CD8-positive, alpha-beta memory T cell (primary cell): ENCODE results near the gene NFIA. TPM values are rescaled to one million over a fixed set of nuclear protein-coding genes. Genes with fewer than 3 reads are reported as not detected.
"Not testable (repeated sequence)": the region's sequence is repeated elsewhere in the genome, so short reads cannot be mapped to it uniquely, and the experiment has no call there.

ENCODE experiments used
- CTCF ChIA-PET: fragments of 350-600 bp; sonication (Branson Sonifier 250); formaldehyde crosslinking; loops from one replicate; lab custom pipeline; 2021; ENCODE audit warnings: antibody characterized with exemption; lab: Charles Lee
- POLR2A ChIA-PET: fragments of 350-600 bp; sonication (Branson Sonifier 250); formaldehyde crosslinking; loops from one replicate; lab custom pipeline; 2021; ENCODE audit warnings: antibody characterized with exemption; lab: Charles Lee
- DNase-seq, 5 donors: peaks; one replicate each; pipeline versions ENCODE4 v3.0.0 to v3.0.0-alpha.2; 2020 to 2022; ENCODE audit warnings: mixed read lengths in 1 of 5
- H3K27ac ChIP-seq: one replicate; pipeline ENCODE4 v1.7.0; 2013; ENCODE audit warnings: low read depth, mild to moderate bottlenecking, low read length, moderate library complexity
- H3K27me3 ChIP-seq: 2 replicates; pipeline ENCODE4 v1.7.0; 2013; ENCODE audit warnings: low read length, mild to moderate bottlenecking; ENCODE audit not compliant: insufficient read depth, poor library complexity, severe bottlenecking
- H3K36me3 ChIP-seq: 2 replicates; pipeline ENCODE4 v1.7.0; 2013; ENCODE audit warnings: mild to moderate bottlenecking, low read length, moderate library complexity; ENCODE audit not compliant: insufficient read depth
- H3K4me1 ChIP-seq: 2 replicates; pipeline ENCODE4 v1.7.0; 2013; ENCODE audit warnings: mild to moderate bottlenecking, low read length, moderate library complexity; ENCODE audit not compliant: insufficient read depth
- H3K4me3 ChIP-seq: 2 replicates; pipeline ENCODE4 v1.7.0; 2013; ENCODE audit warnings: mild to moderate bottlenecking, low read length
- H3K9me3 ChIP-seq: 2 replicates; pipeline ENCODE4 v1.7.0; 2013; ENCODE audit warnings: mild to moderate bottlenecking, low read length
- H3K27ac Mint-ChIP-seq, 8 donors: one replicate each; pipeline ENCODE4 v1.8.0; 2020 to 2021; ENCODE audit warnings: mixed read lengths in 8 of 8, mild to moderate bottlenecking in 6 of 8, inconsistent platforms in 3 of 8, moderate library complexity in 3 of 8
- H3K27me3 Mint-ChIP-seq, 2 donors: one replicate each; pipeline ENCODE4 v1.8.0; 2020 to 2021; ENCODE audit warnings: mixed read lengths in 2 of 2, mild to moderate bottlenecking in 1 of 2, moderate library complexity in 1 of 2
- H3K36me3 Mint-ChIP-seq, 3 donors: one replicate each; pipeline ENCODE4 v1.8.0; 2020 to 2021; ENCODE audit warnings: mixed read lengths in 3 of 3, inconsistent platforms in 1 of 3, mild to moderate bottlenecking in 1 of 3
- H3K4me1 Mint-ChIP-seq, 3 donors: one replicate each; pipeline ENCODE4 v1.8.0; 2020 to 2021; ENCODE audit warnings: mixed read lengths in 3 of 3, inconsistent platforms in 1 of 3, mild to moderate bottlenecking in 1 of 3
- H3K4me3 Mint-ChIP-seq, 7 donors: one replicate each; pipeline ENCODE4 v1.8.0; 2020 to 2021; ENCODE audit warnings: mixed read lengths in 7 of 7, mild to moderate bottlenecking in 6 of 7, moderate library complexity in 4 of 7, inconsistent platforms in 2 of 7
- H3K9me3 Mint-ChIP-seq, 5 donors: one replicate each; pipeline ENCODE4 v1.8.0; 2020 to 2022; ENCODE audit warnings: mixed read lengths in 5 of 5, mild to moderate bottlenecking in 3 of 5, moderate library complexity in 2 of 5, inconsistent platforms in 1 of 5
- polyA plus RNA-seq: library from polyadenylated mRNA; unstranded; fragments of 300-500 nt; fragmentation: Illumina TruSeq; gene quantifications from one replicate; pipeline ENCODE4 v1.2.3, GENCODE V29; 2021
- total RNA-seq, 2 experiments: library from RNA; stranded (reverse); gene quantifications; one replicate each; pipeline ENCODE4 v1.2.3, GENCODE V29; 2021

The NFIA gene
- total and polyA plus RNA-seq, 3 experiments from 2014 or later: 6.1 to 9.9 (median 7.0) TPM

DNA sequence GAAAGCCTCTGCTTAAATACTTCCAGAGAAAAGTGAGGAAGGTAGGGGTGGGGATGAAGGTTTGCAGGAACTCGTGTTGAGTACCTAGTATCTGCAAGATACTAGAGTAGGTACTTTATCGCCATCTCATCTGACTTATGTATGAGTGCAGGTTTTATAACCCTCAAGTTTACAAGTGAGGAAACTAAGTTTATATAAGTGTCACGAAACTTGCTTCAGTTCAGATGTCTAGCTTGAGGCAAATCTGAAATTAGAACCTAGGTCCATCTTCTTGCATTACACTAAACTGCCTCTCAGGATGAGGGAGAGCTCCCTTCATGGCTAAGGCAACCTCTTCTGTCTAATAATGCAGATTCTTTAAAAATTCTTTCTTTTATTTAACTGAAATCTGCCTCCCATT is 43.5 kb downstream of the NFIA start:
- no peak overlapping the region for H3K4me3 ChIP-seq
- POLR2A ChIA-PET: no interaction called here
- H3K36me3 Mint-ChIP-seq: peaks cover 0 to 1% (median 0%) of the 10 kb centered on the region in 3 donors
- H3K4me1 Mint-ChIP-seq: no peaks in the 10 kb centered on the region
- no peaks in the 10 kb centered on the region for H3K27me3 ChIP-seq
- H3K9me3 Mint-ChIP-seq: no peaks in the 10 kb centered on the region
- CTCF ChIA-PET: no interaction called here
- H3K9me3 ChIP-seq: no peaks in the 10 kb centered on the region
- no peak overlapping the region for H3K27ac Mint-ChIP-seq
- no peaks in the 10 kb centered on the region for H3K4me1 ChIP-seq
- no peaks in the 10 kb centered on the region for H3K36me3 ChIP-seq
- DNase-seq: no peak
- no peak overlapping the region for H3K4me3 Mint-ChIP-seq
- no peak overlapping the region for H3K27ac ChIP-seq
- H3K27me3 Mint-ChIP-seq: no peaks in the 10 kb centered on the region

- H3K27me3 Mint-ChIP-seq, H3K4me3 ChIP-seq, H3K4me3 Mint-ChIP-seq, H3K9me3 Mint-ChIP-seq, CTCF ChIA-PET, POLR2A ChIA-PET, DNase-seq, H3K36me3 ChIP-seq, H3K4me1 ChIP-seq, H3K36me3 Mint-ChIP-seq, H3K27me3 ChIP-seq, H3K27ac ChIP-seq, H3K9me3 ChIP-seq, H3K4me1 Mint-ChIP-seq, H3K27ac Mint-ChIP-seq: not testable (repeated sequence)
Observed at GRCh38 chr1:61126843-61127242, 44.5 kb downstream of the NFIA start.

DNA sequence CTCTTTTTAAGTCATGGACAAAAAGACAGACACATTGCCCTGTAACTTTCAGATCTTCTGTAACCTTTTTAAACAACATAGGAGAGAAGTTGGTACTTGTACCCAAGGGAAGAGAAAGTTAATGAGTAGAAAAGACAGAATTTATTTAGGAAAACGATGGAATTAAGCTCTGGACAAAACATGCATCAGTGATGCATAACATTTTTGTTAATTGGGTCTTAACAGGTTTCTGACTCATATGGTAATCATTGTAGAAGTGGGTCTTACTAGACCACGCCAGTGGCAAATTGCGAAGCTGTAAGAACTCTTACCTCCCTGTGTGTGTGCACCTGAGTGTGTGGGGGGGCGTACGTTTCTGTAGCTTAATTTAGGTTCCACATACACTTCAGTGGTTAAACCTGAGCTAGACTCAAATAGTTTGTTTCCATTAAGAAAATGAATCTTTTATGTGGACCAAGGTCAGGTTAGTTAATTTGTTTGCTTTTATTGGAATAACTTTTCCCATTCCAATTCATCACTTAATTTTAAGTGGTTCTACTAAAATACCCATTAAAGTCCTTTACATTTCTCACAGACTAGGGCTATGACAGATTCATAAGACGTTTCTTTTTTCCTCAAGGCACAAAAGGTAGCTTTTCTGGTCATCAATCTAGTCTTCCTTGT is 48.1 kb downstream of the NFIA start:
- Mint-ChIP-seq H3K4me3 (no peak overlapping the region), H3K27me3 (no peaks in the 10 kb centered on the region), H3K4me1 (peaks cover 5 to 15% (median 7%) of the 10 kb centered on the region in 3 donors), H3K27ac (peak overlapping the region in 1 of 8 donors; percentile 9), H3K36me3 (peaks cover 0 to 7% (median 2%) of the 10 kb centered on the region in 3 donors), H3K9me3 (no peaks in the 10 kb centered on the region)
- H3K4me1 ChIP-seq: no peaks in the 10 kb centered on the region
- H3K9me3 ChIP-seq: no peaks in the 10 kb centered on the region
- ChIA-PET POLR2A (no interaction called here), CTCF (no interaction called here)
- no peak overlapping the region for H3K27ac ChIP-seq
- H3K27me3 ChIP-seq: no peaks in the 10 kb centered on the region
- no peak for DNase-seq
- no peaks in the 10 kb centered on the region for H3K36me3 ChIP-seq
- H3K4me3 ChIP-seq: no peak overlapping the region

- no peaks in the 10 kb centered on the region for H3K27me3 Mint-ChIP-seq
- ChIA-PET POLR2A (no interaction called here), CTCF (interaction anchor here (1.3 kb wide), 1 partner anchor 82 kb away, joined by 7 read pairs; no protein-coding TSS in a partner anchor)
- peaks cover 5 to 15% (median 7%) of the 10 kb centered on the region in 3 donors for H3K4me1 Mint-ChIP-seq
- Histone ChIP-seq H3K27me3 (no peaks in the 10 kb centered on the region), H3K27ac (no peak overlapping the region), H3K36me3 (no peaks in the 10 kb centered on the region), H3K4me1 (no peaks in the 10 kb centered on the region), H3K4me3 (no peak overlapping the region), H3K9me3 (no peaks in the 10 kb centered on the region)
- no peak overlapping the region for H3K4me3 Mint-ChIP-seq
- H3K36me3 Mint-ChIP-seq: peaks cover 0 to 7% (median 3%) of the 10 kb centered on the region in 3 donors
- no peak overlapping the region for H3K27ac Mint-ChIP-seq
- no peak for DNase-seq
- no peaks in the 10 kb centered on the region for H3K9me3 Mint-ChIP-seq
Observed at GRCh38 chr1:61131248-61131647, 48.9 kb downstream of the NFIA start.

DNA sequence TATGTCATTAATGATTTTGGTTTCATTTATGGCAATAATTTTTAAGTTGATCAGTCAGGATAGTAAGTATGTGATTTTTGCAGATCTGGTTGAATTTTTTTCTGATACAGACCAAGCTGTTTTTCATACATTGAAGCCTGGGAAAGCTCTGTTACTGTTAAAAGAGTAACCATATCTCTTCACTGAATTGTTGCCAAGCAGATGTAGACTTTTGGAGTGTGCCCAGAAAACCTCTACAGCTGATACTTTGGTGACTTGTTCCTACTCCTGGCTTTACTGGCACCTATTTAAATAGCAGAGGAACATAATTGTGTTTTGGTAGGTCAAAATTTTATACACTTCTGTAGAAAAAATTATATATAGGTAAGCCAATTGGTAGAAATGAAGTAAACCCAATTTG is 49.4 kb downstream of the NFIA start:
- Histone ChIP-seq H3K27me3 (no peaks in the 10 kb centered on the region), H3K4me3 (no peak overlapping the region), H3K27ac (no peak overlapping the region), H3K36me3 (no peaks in the 10 kb centered on the region), H3K9me3 (no peaks in the 10 kb centered on the region), H3K4me1 (no peaks in the 10 kb centered on the region)
- no peak overlapping the region for H3K27ac Mint-ChIP-seq
- H3K9me3 Mint-ChIP-seq: no peaks in the 10 kb centered on the region
- POLR2A ChIA-PET: no interaction called here
- no peak overlapping the region for H3K4me3 Mint-ChIP-seq
- H3K36me3 Mint-ChIP-seq: peaks cover 0 to 7% (median 3%) of the 10 kb centered on the region in 3 donors
- no peaks in the 10 kb centered on the region for H3K27me3 Mint-ChIP-seq
- CTCF ChIA-PET: interaction anchor here (1.3 to 1.7 kb wide), 2 partner anchors 13 to 82 kb away, joined by 3 to 7 read pairs; no protein-coding TSS in a partner anchor
- DNase-seq: no peak
- H3K4me1 Mint-ChIP-seq: peaks cover 5 to 15% (median 7%) of the 10 kb centered on the region in 3 donors

DNA sequence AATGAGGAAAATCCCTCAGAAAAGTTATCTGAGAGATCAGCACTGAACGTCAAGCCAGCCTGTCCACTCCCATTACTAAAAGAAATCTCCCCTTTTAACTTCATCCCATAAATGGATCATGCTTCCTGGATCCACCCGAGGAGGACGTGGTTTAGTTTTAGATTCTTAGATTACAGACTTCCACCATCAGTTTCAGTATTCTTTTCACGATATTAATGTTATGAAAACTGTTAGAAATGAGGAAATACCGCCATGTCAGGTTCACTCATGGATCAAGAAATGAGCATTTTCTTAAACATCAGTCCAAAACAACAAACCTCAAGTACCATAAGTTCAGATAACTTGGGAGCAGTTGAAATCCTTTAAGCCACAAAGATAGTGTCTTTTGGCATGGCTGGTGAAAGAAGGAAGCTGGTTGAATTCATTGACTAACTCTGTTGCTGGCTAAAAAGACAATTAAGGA is 49.8 kb downstream of the NFIA start:
- no peak overlapping the region for H3K4me3 Mint-ChIP-seq
- Histone ChIP-seq H3K36me3 (no peaks in the 10 kb centered on the region), H3K4me3 (no peak overlapping the region), H3K9me3 (no peaks in the 10 kb centered on the region), H3K27ac (peak overlapping the region; percentile 4), H3K4me1 (no peaks in the 10 kb centered on the region), H3K27me3 (no peaks in the 10 kb centered on the region)
- no peaks in the 10 kb centered on the region for H3K9me3 Mint-ChIP-seq
- ChIA-PET POLR2A (no interaction called here), CTCF (interaction anchor here (1.3 to 1.7 kb wide), 2 partner anchors 12 to 83 kb away, joined by 3 to 7 read pairs; no protein-coding TSS in a partner anchor)
- H3K36me3 Mint-ChIP-seq: peaks cover 0 to 7% (median 3%) of the 10 kb centered on the region in 3 donors
- H3K27ac Mint-ChIP-seq: no peak overlapping the region
- peaks cover 5 to 15% (median 7%) of the 10 kb centered on the region in 3 donors for H3K4me1 Mint-ChIP-seq
- H3K27me3 Mint-ChIP-seq: no peaks in the 10 kb centered on the region
- DNase-seq: no peak

- H3K27ac ChIP-seq: peak overlapping the region; percentile 4
Observed at GRCh38 chr1:61132645-61133334, 50.4 kb downstream of the NFIA start.

More at GRCh38 chr1:61132645-61133334, 50.4 kb downstream of the NFIA start:
- Mint-ChIP-seq H3K36me3 (peaks cover 0 to 7% (median 3%) of the 10 kb centered on the region in 3 donors), H3K4me3 (no peak overlapping the region), H3K9me3 (no peaks in the 10 kb centered on the region), H3K27me3 (no peaks in the 10 kb centered on the region), H3K4me1 (peaks cover 5 to 15% (median 7%) of the 10 kb centered on the region in 3 donors), H3K27ac (peak overlapping the region in 1 of 8 donors; percentile 14)
- Histone ChIP-seq H3K36me3 (no peaks in the 10 kb centered on the region), H3K4me3 (no peak overlapping the region), H3K4me1 (no peaks in the 10 kb centered on the region), H3K9me3 (no peaks in the 10 kb centered on the region), H3K27me3 (no peaks in the 10 kb centered on the region)
- ChIA-PET CTCF (interaction anchor here (1.7 kb wide), 1 partner anchor 12 kb away, joined by 3 read pairs; no protein-coding TSS in a partner anchor), POLR2A (no interaction called here)
- no peak for DNase-seq
